ENCODE results near the gene RAPH1.
"Not testable (repeated sequence)": the region's sequence is repeated elsewhere in the genome, so short reads cannot be mapped to it uniquely, and the experiment has no call there.

Gene RAPH1

DNA sequence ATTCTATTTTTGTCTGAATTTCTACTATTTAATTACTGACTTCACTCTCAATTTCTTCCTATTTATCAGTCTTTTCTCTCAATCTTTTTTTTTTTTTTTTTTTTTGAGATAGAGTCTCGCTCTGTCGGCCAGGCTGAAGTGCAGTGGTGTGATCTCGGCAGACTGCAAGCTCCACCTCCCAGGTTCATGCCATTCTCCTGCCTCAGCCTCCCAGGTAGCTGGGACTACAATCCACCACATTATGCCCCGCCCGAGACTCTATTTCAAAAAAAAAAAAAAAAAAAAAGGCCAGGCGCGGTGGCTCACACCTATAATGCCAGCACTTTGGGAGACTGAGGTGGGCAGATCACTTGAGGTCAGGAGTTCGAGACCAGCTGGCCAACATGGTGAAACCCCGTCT, 21.8 kb downstream of the RAPH1 start:
- H3K27ac ChIP-seq (ENCODE audit: low read depth, low read length) = not testable (repeated sequence)

GRCh38 chr2:203510941-203511305, 24.2 kb downstream of the RAPH1 start:
- no peak for DNase-seq
- Histone ChIP-seq H2BK120ac (ENCODE audit: insufficient read depth, low read length, poor library complexity) (no peak overlapping the region), H3K4me3 (ENCODE audit: low read depth, low read length) (no peak overlapping the region), H3K23ac (ENCODE audit: low read length) (no peak overlapping the region), H2AFZ (ENCODE audit: insufficient read depth, low read length, poor library complexity) (no peak overlapping the region), H3K4me1 (ENCODE audit: control insufficient read depth in 1 of 2, insufficient read depth in 2 of 2, low read length in 2 of 2) (no peaks in the 10 kb centered on the region), H3K4ac (ENCODE audit: low read depth, low read length) (no peak overlapping the region), H4K8ac (ENCODE audit: low read depth, low read length) (no peak overlapping the region), H4K12ac (ENCODE audit: low read depth, low read length) (no peak overlapping the region), H3K4me2 (ENCODE audit: low read length) (no peak overlapping the region), H3K9ac (ENCODE audit: low read length) (no peak overlapping the region), H2BK12ac (ENCODE audit: low read length) (no peak overlapping the region), H3K14ac (ENCODE audit: low read length) (no peak overlapping the region), H2BK5ac (ENCODE audit: low read depth, low read length, poor library complexity) (no peak overlapping the region), H3K36me3 (ENCODE audit: control insufficient read depth in 1 of 2, insufficient read depth in 2 of 2, low read length in 2 of 2) (no peaks in the 10 kb centered on the region), H3K27me3 (ENCODE audit: insufficient read depth, low read length) (no peaks in the 10 kb centered on the region), H3K27ac (ENCODE audit: low read depth, low read length) (no peak overlapping the region), H3K9me3 (ENCODE audit: insufficient read depth, low read depth, low read length) (no peaks in the 10 kb centered on the region), H3K79me2 (ENCODE audit: control insufficient read depth, insufficient read depth, low read length, poor library complexity) (no peaks in the 10 kb centered on the region), H3K18ac (ENCODE audit: low read length) (no peak overlapping the region), H4K91ac (ENCODE audit: low read depth, low read length) (no peak overlapping the region), H2AK5ac (ENCODE audit: low read length) (no peak overlapping the region), H3K79me1 (ENCODE audit: low read length) (no peaks in the 10 kb centered on the region)
- no CpG with 5 or more reads among the region's 1 CpG for WGBS (ENCODE audit: extremely low coverage, insufficient coverage, insufficient read length)

More for the DNA sequence above, 21.8 kb downstream of the RAPH1 start:
- not testable (repeated sequence) for H2AFZ ChIP-seq (ENCODE audit: insufficient read depth, low read length, poor library complexity); H2BK12ac ChIP-seq (ENCODE audit: low read length); H3K79me1 ChIP-seq (ENCODE audit: low read length); H3K4me3 ChIP-seq (ENCODE audit: low read depth, low read length); H3K4me1 ChIP-seq (ENCODE audit: control insufficient read depth in 1 of 2, insufficient read depth in 2 of 2, low read length in 2 of 2); H3K14ac ChIP-seq (ENCODE audit: low read length); H3K9ac ChIP-seq (ENCODE audit: low read length); H3K18ac ChIP-seq (ENCODE audit: low read length); H3K79me2 ChIP-seq (ENCODE audit: control insufficient read depth, insufficient read depth, low read length, poor library complexity); H2BK5ac ChIP-seq (ENCODE audit: low read depth, low read length, poor library complexity); H3K23ac ChIP-seq (ENCODE audit: low read length); H4K12ac ChIP-seq (ENCODE audit: low read depth, low read length); H4K91ac ChIP-seq (ENCODE audit: low read depth, low read length); H3K9me3 ChIP-seq (ENCODE audit: insufficient read depth, low read depth, low read length); H2AK5ac ChIP-seq (ENCODE audit: low read length); H2BK120ac ChIP-seq (ENCODE audit: insufficient read depth, low read length, poor library complexity); H3K27me3 ChIP-seq (ENCODE audit: insufficient read depth, low read length); H3K36me3 ChIP-seq (ENCODE audit: control insufficient read depth in 1 of 2, insufficient read depth in 2 of 2, low read length in 2 of 2); H3K4me2 ChIP-seq (ENCODE audit: low read length); H3K4ac ChIP-seq (ENCODE audit: low read depth, low read length); H4K8ac ChIP-seq (ENCODE audit: low read depth, low read length)
- peak; percentile 21 to 53 for DNase-seq
- WGBS (ENCODE audit: extremely low coverage, insufficient coverage, insufficient read length) = no CpG with 5 or more reads among the region's 9 CpGs

GRCh38 chr2:203510256-203510940, 24.7 kb downstream of the RAPH1 start:
- Histone ChIP-seq H4K91ac (ENCODE audit: low read depth, low read length) (no peak overlapping the region), H2BK5ac (ENCODE audit: low read depth, low read length, poor library complexity) (no peak overlapping the region), H3K9ac (ENCODE audit: low read length) (no peak overlapping the region), H3K23ac (ENCODE audit: low read length) (no peak overlapping the region), H2AFZ (ENCODE audit: insufficient read depth, low read length, poor library complexity) (no peak overlapping the region), H4K8ac (ENCODE audit: low read depth, low read length) (no peak overlapping the region), H3K4me3 (ENCODE audit: low read depth, low read length) (no peak overlapping the region), H3K27ac (ENCODE audit: low read depth, low read length) (no peak overlapping the region), H4K12ac (ENCODE audit: low read depth, low read length) (no peak overlapping the region), H3K14ac (ENCODE audit: low read length) (no peak overlapping the region), H3K4me2 (ENCODE audit: low read length) (no peak overlapping the region), H3K18ac (ENCODE audit: low read length) (no peak overlapping the region), H2AK5ac (ENCODE audit: low read length) (no peak overlapping the region), H3K9me3 (ENCODE audit: insufficient read depth, low read depth, low read length) (no peaks in the 10 kb centered on the region), H3K79me2 (ENCODE audit: control insufficient read depth, insufficient read depth, low read length, poor library complexity) (no peaks in the 10 kb centered on the region), H3K79me1 (ENCODE audit: low read length) (no peaks in the 10 kb centered on the region), H2BK120ac (ENCODE audit: insufficient read depth, low read length, poor library complexity) (no peak overlapping the region), H2BK12ac (ENCODE audit: low read length) (no peak overlapping the region), H3K27me3 (ENCODE audit: insufficient read depth, low read length) (no peaks in the 10 kb centered on the region), H3K36me3 (ENCODE audit: control insufficient read depth in 1 of 2, insufficient read depth in 2 of 2, low read length in 2 of 2) (peaks cover 0 to 2% of the 10 kb centered on the region in 2 experiments), H3K4me1 (ENCODE audit: control insufficient read depth in 1 of 2, insufficient read depth in 2 of 2, low read length in 2 of 2) (no peaks in the 10 kb centered on the region), H3K4ac (ENCODE audit: low read depth, low read length) (no peak overlapping the region)
- no CpG with 5 or more reads among the region's 2 CpGs for WGBS (ENCODE audit: extremely low coverage, insufficient coverage, insufficient read length)
- DNase-seq = no peak

- not testable (repeated sequence) for H3K9me3 ChIP-seq (ENCODE audit: insufficient read depth, low read depth, low read length); H2BK12ac ChIP-seq (ENCODE audit: low read length); H4K91ac ChIP-seq (ENCODE audit: low read depth, low read length); H3K36me3 ChIP-seq (ENCODE audit: control insufficient read depth in 1 of 2, insufficient read depth in 2 of 2, low read length in 2 of 2); H4K12ac ChIP-seq (ENCODE audit: low read depth, low read length); H3K79me1 ChIP-seq (ENCODE audit: low read length); H3K4me1 ChIP-seq (ENCODE audit: control insufficient read depth in 1 of 2, insufficient read depth in 2 of 2, low read length in 2 of 2); H3K18ac ChIP-seq (ENCODE audit: low read length); H3K14ac ChIP-seq (ENCODE audit: low read length); H3K27ac ChIP-seq (ENCODE audit: low read depth, low read length); H3K9ac ChIP-seq (ENCODE audit: low read length); H3K4me3 ChIP-seq (ENCODE audit: low read depth, low read length); H3K79me2 ChIP-seq (ENCODE audit: control insufficient read depth, insufficient read depth, low read length, poor library complexity); H3K27me3 ChIP-seq (ENCODE audit: insufficient read depth, low read length); H3K4me2 ChIP-seq (ENCODE audit: low read length); H2AK5ac ChIP-seq (ENCODE audit: low read length); H2BK5ac ChIP-seq (ENCODE audit: low read depth, low read length, poor library complexity); H4K8ac ChIP-seq (ENCODE audit: low read depth, low read length); H2AFZ ChIP-seq (ENCODE audit: insufficient read depth, low read length, poor library complexity); H3K4ac ChIP-seq (ENCODE audit: low read depth, low read length); H3K23ac ChIP-seq (ENCODE audit: low read length); H2BK120ac ChIP-seq (ENCODE audit: insufficient read depth, low read length, poor library complexity); DNase-seq
- no CpG with 5 or more reads among the region's 1 CpG for WGBS (ENCODE audit: extremely low coverage, insufficient coverage, insufficient read length)
Measured at GRCh38 chr2:203503460-203503859, 31.6 kb downstream of the RAPH1 start.

All from trophoblast cell (in vitro differentiated cells and primary cell).